ENCODE data around the gene MAML1. TPM values are rescaled to one million over a fixed set of nuclear protein-coding genes. Genes with fewer than 3 reads are reported as not detected.

The MAML1 gene
- total RNA-seq, 4 donors from 2014 or later: 31.8 to 51.3 (median 36.8) TPM

DNA sequence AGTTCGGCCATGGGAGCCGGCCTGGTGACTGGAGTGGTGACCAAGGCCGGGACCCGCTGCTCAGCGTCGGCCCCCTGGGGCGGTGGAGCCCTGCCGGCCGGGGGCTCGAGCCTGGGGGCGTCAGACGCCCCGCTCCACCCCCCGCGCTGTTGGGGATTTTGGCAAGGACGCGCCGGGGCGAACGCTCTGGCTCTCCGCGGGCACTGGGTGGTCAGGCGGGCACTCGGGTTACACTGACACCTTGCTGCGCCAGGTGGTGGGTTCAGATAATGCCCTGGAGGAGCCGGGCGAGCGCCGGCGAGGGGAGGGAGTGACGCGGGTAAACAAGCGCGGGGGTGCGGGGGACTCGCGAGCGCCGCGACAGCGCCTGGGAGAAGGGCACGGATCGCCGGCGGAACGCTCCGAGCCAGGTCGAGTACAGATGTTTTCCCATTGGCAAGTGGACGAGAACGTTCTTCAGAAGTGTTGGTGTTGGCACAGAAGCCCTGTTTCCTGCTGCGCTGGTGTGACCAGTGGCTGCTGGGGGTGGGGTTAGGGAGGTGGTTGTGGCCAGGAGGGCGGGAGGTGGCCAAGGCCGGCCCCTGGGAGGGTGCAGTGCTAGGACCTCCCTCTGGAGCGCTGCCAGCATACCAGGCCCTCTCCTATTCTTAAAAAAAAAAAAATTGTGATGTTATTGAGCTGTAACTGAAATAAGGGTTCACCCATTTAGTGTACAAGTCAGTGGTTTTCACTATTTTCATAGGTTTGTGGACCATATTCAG lies 88.9 kb downstream of the MAML1 start:
- TF ChIP-seq POLR2A (IDR thresholded peaks at IDR 0.05) (peak; percentile 81 to 82), EP300 (IDR thresholded peaks at IDR 0.05) (no peak), POLR2AphosphoS5 (IDR thresholded peaks at IDR 0.05) (peak; percentile 98), CTCF (IDR thresholded peaks at IDR 0.05) (peak in 2 of 4 experiments; percentile 9 to 35)
- Histone ChIP-seq H3K27ac (peak overlapping the region; percentile 97 to 100 (median 99)), H3K4me1 (peaks cover 5 to 86% (median 54%) of the 10 kb centered on the region in 3 donors), H3K9me3 (no peaks in the 10 kb centered on the region), H3K4me3 (peak overlapping the region; percentile 74 to 81), H3K36me3 (peaks cover 0 to 42% of the 10 kb centered on the region in 2 donors), H3K27me3 (no peaks in the 10 kb centered on the region)
- ATAC-seq: peak; percentile 85
- 0% methylated on average over 4 of the region's 54 CpGs; no CpG with 5 or more reads in 1 of the 2 donors for WGBS, 2 donors (ENCODE audit: low coverage in 1 of 2)

DNA sequence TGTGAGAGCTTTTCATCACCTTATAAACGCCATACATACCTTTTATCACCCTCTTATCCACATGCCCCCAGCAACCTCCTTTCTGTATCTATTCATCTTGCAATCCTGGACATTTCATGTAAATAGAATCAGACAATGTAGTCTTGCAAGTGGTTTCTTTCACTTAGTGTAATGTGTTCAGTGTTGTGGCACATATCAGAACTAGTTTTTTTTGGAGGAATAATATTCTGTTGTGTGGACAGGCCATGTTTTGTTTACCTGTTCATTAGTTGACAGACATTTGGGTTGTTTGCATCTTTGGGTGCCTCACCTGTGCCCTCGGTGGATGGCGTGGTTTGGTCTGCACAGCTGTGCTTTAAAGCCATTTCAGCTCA lies 89.4 kb downstream of the MAML1 start:
- WGBS, 2 donors (ENCODE audit: low coverage in 1 of 2): 26 to 56% methylated on average over 3 of the region's 3 CpGs
- peaks cover 0 to 48% of the 10 kb centered on the region in 2 donors for H3K36me3 ChIP-seq
- TF ChIP-seq POLR2A (IDR thresholded peaks at IDR 0.05) (no peak), POLR2AphosphoS5 (IDR thresholded peaks at IDR 0.05) (no peak), CTCF (IDR thresholded peaks at IDR 0.05) (no peak), EP300 (IDR thresholded peaks at IDR 0.05) (no peak)
- H3K27me3 ChIP-seq: no peaks in the 10 kb centered on the region
- peaks cover 5 to 86% (median 51%) of the 10 kb centered on the region in 3 donors for H3K4me1 ChIP-seq
- H3K4me3 ChIP-seq: peak overlapping the region; percentile 74 to 81
- H3K9me3 ChIP-seq: no peaks in the 10 kb centered on the region
- ATAC-seq: no peak
- peak overlapping the region in 3 of 4 donors; percentile 97 to 100 (median 99) for H3K27ac ChIP-seq

DNA sequence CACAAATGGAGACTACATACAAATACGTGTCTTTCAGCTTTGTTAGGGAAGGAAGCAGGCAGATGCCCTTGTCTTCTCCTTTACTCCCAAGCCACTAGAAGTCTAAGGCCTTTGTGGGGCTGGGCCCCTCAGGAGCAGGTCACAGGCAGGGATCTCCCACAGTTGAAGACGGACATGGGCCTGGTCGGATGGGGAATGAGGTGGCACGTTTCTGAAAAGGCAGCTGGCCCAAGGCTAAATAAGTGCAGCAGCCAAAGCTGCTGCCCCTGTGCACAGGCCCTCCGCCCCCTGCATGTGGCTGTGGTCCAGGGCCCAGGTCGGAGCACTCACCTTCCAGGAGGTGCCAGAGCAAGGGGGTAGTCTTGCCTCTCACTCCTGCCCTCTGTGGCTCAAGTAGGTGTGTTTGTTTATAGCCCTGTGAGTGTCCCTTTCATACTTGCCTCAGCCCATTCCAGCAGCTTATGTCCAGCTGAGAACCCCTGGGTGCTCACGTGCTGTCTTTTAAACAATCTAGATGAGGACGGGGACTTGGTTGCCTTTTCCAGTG lies 89.9 kb downstream of the MAML1 start:
- Histone ChIP-seq H3K4me3 (peak overlapping the region; percentile 74 to 81), H3K9me3 (no peaks in the 10 kb centered on the region), H3K36me3 (peaks cover 0 to 53% of the 10 kb centered on the region in 2 donors), H3K27me3 (no peaks in the 10 kb centered on the region), H3K4me1 (peaks cover 5 to 86% (median 48%) of the 10 kb centered on the region in 3 donors), H3K27ac (peak overlapping the region in 3 of 4 donors; percentile 97 to 100 (median 99))
- WGBS, 2 donors (ENCODE audit: low coverage in 1 of 2): 40% methylated on average over 3 of the region's 8 CpGs; no CpG with 5 or more reads in 1 of the 2 donors
- ATAC-seq: no peak
- TF ChIP-seq CTCF (IDR thresholded peaks at IDR 0.05) (no peak), POLR2AphosphoS5 (IDR thresholded peaks at IDR 0.05) (no peak), EP300 (IDR thresholded peaks at IDR 0.05) (no peak), POLR2A (IDR thresholded peaks at IDR 0.05) (no peak)

- H3K36me3 ChIP-seq: peaks cover 0 to 69% of the 10 kb centered on the region in 2 donors
- no peak for ATAC-seq
- H3K9me3 ChIP-seq: no peaks in the 10 kb centered on the region
- TF ChIP-seq CTCF (IDR thresholded peaks at IDR 0.05): no peak
- TF ChIP-seq POLR2A (IDR thresholded peaks at IDR 0.05): no peak
- no peak for TF ChIP-seq POLR2AphosphoS5 (IDR thresholded peaks at IDR 0.05)
- TF ChIP-seq EP300 (IDR thresholded peaks at IDR 0.05): no peak
- H3K27me3 ChIP-seq: no peaks in the 10 kb centered on the region
- 57 to 63% methylated on average over 1 of the region's 22 CpGs for WGBS, 2 donors (ENCODE audit: low coverage in 1 of 2)
- peaks cover 5 to 86% (median 38%) of the 10 kb centered on the region in 3 donors for H3K4me1 ChIP-seq
- H3K27ac ChIP-seq: peak overlapping the region in 2 of 4 donors; percentile 97 to 99
- peak overlapping the region in 1 of 2 donors; percentile 74 for H3K4me3 ChIP-seq
Measured at GRCh38 chr5:179823937-179824744, 91.5 kb downstream of the MAML1 start.

Measured in gastroesophageal sphincter (tissue), 4 donors.